ENCODE data around the gene ATP8B4. TPM values are rescaled to one million over a fixed set of nuclear protein-coding genes. Genes with fewer than 3 reads are reported as not detected.

The ATP8B4 gene
- total and polyA plus RNA-seq, 2 donors from 2014 or later: 2.1 to 12.5 TPM

GRCh38 chr15:50138391-50138790, 19.4 kb upstream of the ATP8B4 start:
- Histone ChIP-seq H3K9me3 (ENCODE audit: control insufficient read depth in 2 of 3, insufficient read depth in 1 of 3, low read length in 3 of 3) (no peaks in the 10 kb centered on the region), H3K4me3 (ENCODE audit: low read length in 3 of 3) (no peak overlapping the region), H3K27me3 (ENCODE audit: control insufficient read depth, insufficient read depth, low read length) (no peaks in the 10 kb centered on the region), H3K4me1 (ENCODE audit: control insufficient read depth in 2 of 3, insufficient read depth in 2 of 3, low read depth in 1 of 3, low read length in 3 of 3) (no peaks in the 10 kb centered on the region), H3K27ac (ENCODE audit: low read depth in 2 of 2, low read length in 2 of 2) (no peak overlapping the region), H3K36me3 (ENCODE audit: control insufficient read depth in 2 of 3, insufficient read depth in 3 of 3, low read length in 3 of 3) (no peaks in the 10 kb centered on the region), H3K9ac (ENCODE audit: low read length in 3 of 3) (no peak overlapping the region)
- intact Hi-C loops (cut with DNase I): no loop called here
- no peak for DNase-seq
- no peak for TF ChIP-seq CTCF (IDR thresholded peaks at IDR 0.05; ENCODE audit: borderline replicate concordance, extremely low read depth, insufficient read depth)
- FAIRE-seq: no peak

GRCh38 chr15:50137893-50138292, 18.9 kb upstream of the ATP8B4 start:
- no peak for DNase-seq
- no peak for FAIRE-seq
- Histone ChIP-seq H3K9me3 (ENCODE audit: control insufficient read depth in 2 of 3, insufficient read depth in 1 of 3, low read length in 3 of 3) (no peaks in the 10 kb centered on the region), H3K9ac (ENCODE audit: low read length in 3 of 3) (no peak overlapping the region), H3K4me3 (ENCODE audit: low read length in 3 of 3) (no peak overlapping the region), H3K36me3 (ENCODE audit: control insufficient read depth in 2 of 3, insufficient read depth in 3 of 3, low read length in 3 of 3) (no peaks in the 10 kb centered on the region), H3K27me3 (ENCODE audit: control insufficient read depth, insufficient read depth, low read length) (no peaks in the 10 kb centered on the region), H3K4me1 (ENCODE audit: control insufficient read depth in 2 of 3, insufficient read depth in 2 of 3, low read depth in 1 of 3, low read length in 3 of 3) (no peaks in the 10 kb centered on the region), H3K27ac (ENCODE audit: low read depth in 2 of 2, low read length in 2 of 2) (no peak overlapping the region)
- intact Hi-C loops (cut with DNase I): no loop called here
- no peak for TF ChIP-seq CTCF (IDR thresholded peaks at IDR 0.05; ENCODE audit: borderline replicate concordance, extremely low read depth, insufficient read depth)

- H3K27me3 ChIP-seq (ENCODE audit: control insufficient read depth, insufficient read depth, low read length): no peaks in the 10 kb centered on the region
- intact Hi-C loops (cut with DNase I): no loop called here
- no peak for TF ChIP-seq CTCF (IDR thresholded peaks at IDR 0.05; ENCODE audit: borderline replicate concordance, extremely low read depth, insufficient read depth)
- FAIRE-seq (no peak), DNase-seq (no peak)
- no peak overlapping the region for H3K9ac ChIP-seq (ENCODE audit: low read length in 3 of 3)
- no peak overlapping the region for H3K27ac ChIP-seq (ENCODE audit: low read depth in 2 of 2, low read length in 2 of 2)
- no peaks in the 10 kb centered on the region for H3K36me3 ChIP-seq (ENCODE audit: control insufficient read depth in 2 of 3, insufficient read depth in 3 of 3, low read length in 3 of 3)
- H3K4me3 ChIP-seq (ENCODE audit: low read length in 3 of 3): no peak overlapping the region
- H3K4me1 ChIP-seq (ENCODE audit: control insufficient read depth in 2 of 3, insufficient read depth in 2 of 3, low read depth in 1 of 3, low read length in 3 of 3): no peaks in the 10 kb centered on the region
- H3K9me3 ChIP-seq (ENCODE audit: control insufficient read depth in 2 of 3, insufficient read depth in 1 of 3, low read length in 3 of 3): no peaks in the 10 kb centered on the region
Observed at GRCh38 chr15:50137330-50137761, 18.3 kb upstream of the ATP8B4 start.

GRCh38 chr15:50135031-50135551, 16.1 kb upstream of the ATP8B4 start:
- Histone ChIP-seq H3K27ac (ENCODE audit: low read depth in 2 of 2, low read length in 2 of 2) (no peak overlapping the region), H3K4me3 (ENCODE audit: low read length in 3 of 3) (no peak overlapping the region)
- FAIRE-seq: no peak

More at GRCh38 chr15:50135031-50135551, 16.1 kb upstream of the ATP8B4 start:
- Histone ChIP-seq H3K27me3 (ENCODE audit: control insufficient read depth, insufficient read depth, low read length) (no peaks in the 10 kb centered on the region), H3K9me3 (ENCODE audit: control insufficient read depth in 2 of 3, insufficient read depth in 1 of 3, low read length in 3 of 3) (no peaks in the 10 kb centered on the region), H3K9ac (ENCODE audit: low read length in 3 of 3) (no peak overlapping the region), H3K4me1 (ENCODE audit: control insufficient read depth in 2 of 3, insufficient read depth in 2 of 3, low read depth in 1 of 3, low read length in 3 of 3) (no peaks in the 10 kb centered on the region), H3K36me3 (ENCODE audit: control insufficient read depth in 2 of 3, insufficient read depth in 3 of 3, low read length in 3 of 3) (no peaks in the 10 kb centered on the region)
- no peak for TF ChIP-seq CTCF (IDR thresholded peaks at IDR 0.05; ENCODE audit: borderline replicate concordance, extremely low read depth, insufficient read depth)
- DNase-seq: no peak
- intact Hi-C loops (cut with DNase I): no loop called here

Measured in kidney (tissue), 14 donors.